Fibroblast of skin of right quadriceps (primary cell): ENCODE measurements around the gene SGSM1.

Experiments used
- DNase-seq: peaks from one replicate; pipeline ENCODE4 v3.0.0-alpha.2; 2013

Gene SGSM1

GRCh38 chr22:24805790-24806662 is at the start of gene SGSM1:
Gene SGSM1, plus strand, starts transcription at chr22:24806211. Its CDS starts 115 bp downstream, at chr22:24806326.
- peak; percentile 23 for DNase-seq

DNA sequence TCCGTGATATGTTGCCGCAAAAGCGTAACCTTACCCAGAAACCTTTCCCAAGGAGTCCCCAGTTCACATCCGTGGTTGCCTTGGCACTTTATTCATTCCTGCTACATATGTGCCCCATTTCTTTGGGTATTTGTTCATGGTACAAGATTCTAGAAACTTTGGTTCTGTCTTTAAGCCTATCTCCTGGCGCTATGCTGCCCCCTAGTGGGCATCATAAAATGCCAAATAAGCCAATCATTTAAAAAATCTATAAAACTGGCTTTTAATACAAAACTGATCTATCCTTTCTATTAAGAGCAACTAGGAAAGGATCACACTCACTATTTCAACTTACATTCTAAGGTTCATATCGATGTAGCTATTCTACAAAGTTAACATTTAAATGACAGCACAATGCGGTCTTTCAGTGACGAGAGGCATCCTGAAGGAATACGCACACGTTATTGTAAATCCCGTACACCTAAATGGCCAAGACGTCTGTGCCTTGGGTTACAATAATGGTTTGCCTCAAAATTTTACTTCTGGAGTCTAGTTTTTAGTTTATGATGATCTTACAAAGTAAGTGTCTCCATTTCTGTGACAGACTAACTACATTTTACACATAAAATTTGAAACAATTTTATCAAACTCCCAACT is 47.7 kb upstream of the SGSM1 start:
- DNase-seq: peak; percentile 34

- no peak for DNase-seq
Observed at GRCh38 chr22:24759765-24760164, 46.2 kb upstream of the SGSM1 start.

GRCh38 chr22:24760708-24761306 is 45.2 kb upstream of the SGSM1 start:
- DNase-seq: no peak

DNA sequence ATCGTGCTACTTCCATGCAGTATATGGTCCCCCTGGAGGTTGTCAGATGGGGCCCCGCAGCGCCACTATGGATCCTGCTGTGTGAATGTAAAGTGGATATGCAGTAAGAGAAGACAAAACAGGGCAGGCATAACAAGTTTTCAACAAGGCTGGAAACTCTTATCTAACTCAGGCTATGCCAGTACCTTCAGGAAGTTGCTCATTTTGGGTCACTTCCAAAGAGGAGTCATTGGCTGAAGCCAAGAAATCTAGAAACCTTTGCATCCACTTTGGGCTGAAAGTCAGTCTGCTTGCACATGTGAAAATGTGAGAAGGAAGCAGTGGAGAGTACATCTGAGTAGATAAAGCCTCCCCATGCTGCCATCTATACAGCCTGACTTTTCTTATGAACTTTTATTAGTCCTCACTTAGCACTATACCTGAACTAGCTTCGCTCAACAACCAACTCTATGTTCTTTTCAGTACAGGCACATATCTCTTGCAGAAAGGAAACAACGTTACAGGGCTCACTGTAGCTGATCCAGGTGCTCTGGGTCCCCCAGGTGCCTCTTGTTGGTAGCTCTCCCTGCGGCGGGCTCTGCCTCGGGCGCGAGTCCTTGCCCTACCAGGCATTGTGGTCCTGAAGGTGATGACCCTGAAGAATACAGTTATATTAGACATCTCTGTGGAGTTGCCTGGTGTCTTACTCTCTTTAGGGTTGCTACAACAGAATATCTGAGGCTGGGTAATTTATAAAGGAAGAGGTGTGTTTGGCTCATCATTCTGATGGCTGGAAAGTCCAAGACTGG is 43.9 kb upstream of the SGSM1 start:
- no peak for DNase-seq

- no peak for DNase-seq
Observed at GRCh38 chr22:24763872-24764485, 42.0 kb upstream of the SGSM1 start.

- no peak for DNase-seq
Observed at GRCh38 chr22:24765166-24765565, 40.8 kb upstream of the SGSM1 start.

GRCh38 chr22:24768537-24769374 is 37.3 kb upstream of the SGSM1 start:
- peak; percentile 35 for DNase-seq

GRCh38 chr22:24772493-24773220 is 33.4 kb upstream of the SGSM1 start:
- DNase-seq: peak; percentile 28

GRCh38 chr22:24775769-24776492 is 30.1 kb upstream of the SGSM1 start:
- DNase-seq: no peak

DNA sequence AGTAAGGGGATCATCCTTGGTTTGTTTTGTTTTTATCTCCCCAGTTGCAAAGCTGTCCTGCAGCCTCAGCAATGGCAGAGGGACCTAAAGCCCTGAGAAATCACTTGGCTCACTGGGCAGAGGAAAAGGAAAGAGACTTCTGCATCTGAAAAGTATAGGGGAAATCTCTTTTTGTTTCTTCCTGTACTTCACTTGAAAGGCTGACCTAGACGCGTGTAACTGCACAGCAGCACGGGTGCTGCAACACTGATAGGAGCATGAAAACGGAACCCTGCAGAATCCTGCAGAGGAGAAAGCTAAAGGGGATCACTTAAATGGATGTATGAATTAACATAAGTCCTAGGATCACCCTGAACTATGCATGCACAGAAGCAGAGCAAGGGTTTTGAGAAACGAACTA is 29.5 kb upstream of the SGSM1 start:
- DNase-seq: no peak

DNA sequence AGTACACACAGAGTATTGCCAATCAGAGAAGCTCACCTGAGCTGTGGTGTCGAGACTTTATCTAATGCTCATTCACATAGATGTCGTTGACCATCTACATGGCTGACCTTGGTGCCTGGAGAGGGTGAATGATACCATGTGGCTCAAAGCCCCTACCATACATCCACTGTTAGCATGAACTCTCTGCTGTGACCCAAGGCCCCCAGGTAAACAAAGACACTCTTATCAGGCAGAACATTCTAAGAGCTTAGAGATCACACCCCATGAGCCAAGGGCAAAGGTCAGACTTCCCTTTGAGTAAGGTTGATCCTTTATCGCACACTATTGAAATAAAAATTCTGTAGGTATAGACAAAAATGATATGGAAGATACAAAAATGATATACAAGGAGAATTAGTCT is 16.5 kb upstream of the SGSM1 start:
- no peak for DNase-seq

DNA sequence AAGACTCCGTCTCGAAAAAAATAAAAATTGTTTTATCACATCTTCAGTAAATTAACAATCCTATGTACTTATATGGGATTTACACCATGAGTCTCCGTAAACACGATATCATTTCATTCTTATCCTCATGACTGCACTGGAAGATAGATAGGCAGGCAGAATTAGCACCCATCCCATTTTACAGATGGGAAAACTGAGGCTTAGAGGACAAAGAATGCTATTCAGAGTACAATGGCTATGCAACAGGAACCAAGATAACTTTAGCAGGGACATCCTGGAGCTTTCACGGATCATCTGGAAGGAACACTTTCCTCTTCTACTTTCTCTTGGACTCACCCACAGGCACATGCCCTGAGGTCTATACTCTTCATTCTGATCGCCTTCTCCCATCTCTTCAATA is 14.6 kb upstream of the SGSM1 start:
- DNase-seq: no peak

DNA sequence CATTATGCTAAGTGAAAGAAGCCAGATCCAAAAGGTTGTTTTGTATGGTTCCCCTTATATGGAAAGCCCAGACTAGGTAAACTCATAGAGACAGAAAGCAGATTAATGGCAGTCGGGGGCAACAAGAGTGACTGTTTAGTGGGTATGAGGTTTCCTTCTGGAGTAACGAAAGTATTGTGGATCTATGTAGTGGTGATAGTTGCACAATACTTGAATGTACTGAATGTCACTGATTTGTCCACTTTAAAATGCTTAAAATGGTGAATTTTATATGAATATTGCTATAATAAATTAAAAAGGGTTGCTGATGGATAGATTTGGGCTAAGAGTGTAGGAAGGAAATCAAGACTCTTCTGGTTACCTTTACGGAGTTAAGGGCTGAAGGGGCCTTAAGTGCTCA is 10.0 kb upstream of the SGSM1 start:
- DNase-seq: no peak

- DNase-seq: no peak
Observed at GRCh38 chr22:24796860-24797259, 9.2 kb upstream of the SGSM1 start.

DNA sequence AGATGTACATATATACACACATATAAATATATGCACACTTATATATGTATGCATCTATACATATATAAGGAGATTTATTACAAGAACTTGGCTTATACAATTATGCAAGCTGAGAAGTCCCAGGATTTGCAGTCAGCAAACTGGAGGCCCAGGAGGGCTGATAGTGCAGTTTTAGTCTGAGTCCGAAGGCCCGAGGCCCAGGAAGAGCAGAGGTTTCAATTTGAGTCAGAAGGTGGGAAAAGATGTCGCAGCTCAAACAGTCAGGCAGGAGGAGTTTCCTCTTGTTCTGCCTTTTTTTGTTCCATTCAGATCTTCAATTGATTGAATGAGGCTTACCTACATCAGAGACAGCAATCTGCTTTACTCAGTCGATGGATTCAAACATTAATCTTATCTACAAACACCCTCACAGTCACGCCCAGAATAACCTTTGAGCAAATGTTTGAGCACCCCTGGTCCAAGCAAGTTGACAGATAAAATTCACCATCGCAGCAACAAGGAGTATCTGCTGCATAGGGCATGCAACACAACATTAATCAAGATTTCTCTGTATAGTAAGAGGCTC is 4.0 kb upstream of the SGSM1 start:
- no peak for DNase-seq

GRCh38 chr22:24803064-24803542 is 2.9 kb upstream of the SGSM1 start:
- peak; percentile 19 for DNase-seq

DNA sequence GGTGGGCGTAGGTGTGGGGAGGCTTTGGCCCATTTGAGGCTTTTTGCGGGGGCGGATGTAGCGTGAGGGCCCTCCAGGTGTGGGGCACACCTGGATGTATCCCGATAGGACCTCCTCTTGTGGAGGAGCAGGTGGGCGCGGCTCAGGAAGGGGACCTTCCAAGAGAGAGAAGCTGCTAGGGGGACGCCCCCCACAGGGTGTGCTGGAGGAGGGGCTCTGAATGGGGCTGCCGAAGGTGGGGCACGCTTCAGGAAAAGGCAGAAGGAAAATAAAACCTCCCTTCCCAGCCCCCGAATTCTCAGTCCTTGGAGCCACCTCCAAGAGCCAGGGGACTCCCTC is 621 bp downstream of the SGSM1 start:
- no peak for DNase-seq

GRCh38 chr22:24807284-24807950 is 1.4 kb downstream of the SGSM1 start:
- DNase-seq: no peak
